ENCODE results near the gene B4GALT1. TPM values are rescaled to one million over a fixed set of nuclear protein-coding genes. Genes with fewer than 3 reads are reported as not detected.

Gene B4GALT1
- polyA plus RNA-seq, 10 donors: 35.9 to 53.2 (median 45.7) TPM

Other genes with a start within 250 kb of the B4GALT1 start
- 10 to 100 TPM; 21.0 to 28.0 (median 24.3) TPM for gene APTX, start 165.7 kb downstream of the B4GALT1 start, polyA plus RNA-seq (ENCODE audit: insufficient read length in 10 of 10)
- 100 to 1,000 TPM in 5 of 10 donors, 10 to 100 TPM in 5; 91.8 to 139 (median 103) TPM for gene DNAJA1, start 142.1 kb downstream of the B4GALT1 start, polyA plus RNA-seq (ENCODE audit: insufficient read length in 10 of 10)
- gene SMU1, start 90.7 kb downstream of the B4GALT1 start, polyA plus RNA-seq (ENCODE audit: insufficient read length in 10 of 10): 10 to 100 TPM; 15.1 to 21.6 (median 18.8) TPM
- gene SPINK4, start 72.8 kb upstream of the B4GALT1 start, polyA plus RNA-seq (ENCODE audit: insufficient read length in 10 of 10): not detected
- gene BAG1, start 97.4 kb upstream of the B4GALT1 start, polyA plus RNA-seq (ENCODE audit: insufficient read length in 10 of 10): 10 to 100 TPM; 62.4 to 86.8 (median 73.6) TPM
- gene CHMP5, start 97.7 kb upstream of the B4GALT1 start, polyA plus RNA-seq (ENCODE audit: insufficient read length in 10 of 10): 10 to 100 TPM; 70.3 to 84.6 (median 77.8) TPM
- gene NFX1, start 123.2 kb upstream of the B4GALT1 start, polyA plus RNA-seq (ENCODE audit: insufficient read length in 10 of 10): 10 to 100 TPM; 21.6 to 33.4 (median 27.1) TPM
- 1 to 10 TPM; 1.0 to 6.8 (median 1.8) TPM for gene AQP7, start 235.2 kb upstream of the B4GALT1 start, polyA plus RNA-seq (ENCODE audit: insufficient read length in 10 of 10)

Measured in muscle of back (tissue), 10 donors.